GM12878 (cell line): ENCODE data around the gene PHC3. TPM values are rescaled to one million over a fixed set of nuclear protein-coding genes. Genes with fewer than 3 reads are reported as not detected.

Experiments used
- ATF2 ChIP-seq: IDR thresholded peaks from 2 replicates; pipeline ENCODE4 v1.6.1; 2012; ENCODE audit warnings: low read length, inconsistent platforms
- CBFB ChIP-seq: IDR thresholded peaks from 2 replicates; pipeline ENCODE4 v1.6.1; 2016; ENCODE audit warnings: antibody characterized with exemption, low read depth
- CEBPZ ChIP-seq: fragments of 150-350 bp; IDR thresholded peaks from 2 replicates; pipeline ENCODE4 v1.6.1; 2016; ENCODE audit warnings: low read depth, low read length
- CHD1 ChIP-seq: IDR thresholded peaks from 2 replicates; pipeline ENCODE4 v1.6.1; 2012; ENCODE audit warnings: low read depth, low read length, improper control_type of control experiment
- CTCF ChIP-seq, 3 experiments: IDR thresholded peaks in 2 of 3; conservative IDR thresholded peaks in 1 of 3; 2 replicates each; pipeline ENCODE4 v1.5.1; 2011; ENCODE audit warnings: low read depth in 3 of 3, low read length in 3 of 3, mild to moderate bottlenecking in 3 of 3, control low read depth in 2 of 3, moderate library complexity in 2 of 3, inconsistent platforms in 1 of 3, mixed read lengths in 1 of 3; ENCODE audit not compliant: control insufficient read depth in 2 of 3, insufficient read depth in 1 of 3; ENCODE audit errors: extremely low read depth in 1 of 3
- IKZF2 ChIP-seq, 2 experiments: fragments of 450-650 bp; IDR thresholded peaks; 2 replicates each; pipeline ENCODE4 v1.6.1; 2017; ENCODE audit warnings: mild to moderate bottlenecking in 2 of 2, moderate library complexity in 2 of 2
- KLF5 ChIP-seq: fragments of 450-650 bp; IDR thresholded peaks from 2 replicates; pipeline ENCODE4 v1.6.1; 2014; ENCODE audit warnings: mild to moderate bottlenecking; ENCODE audit not compliant: partially characterized antibody
- MEF2A ChIP-seq: IDR thresholded peaks from 2 replicates; pipeline ENCODE4 v1.6.1; 2011; ENCODE audit warnings: low read depth, mild to moderate bottlenecking, low read length, moderate library complexity; ENCODE audit not compliant: insufficient read depth
- MLLT1 ChIP-seq: fragments of 450-650 bp; IDR thresholded peaks from 2 replicates; pipeline ENCODE4 v1.6.1; 2016; ENCODE audit warnings: mild to moderate bottlenecking
- RB1 ChIP-seq: fragments of 450-650 bp; formaldehyde crosslinking; IDR thresholded peaks from 2 replicates; pipeline ENCODE4 v1.6.1; 2017; ENCODE audit warnings: mild to moderate bottlenecking, borderline replicate concordance
- USF1 ChIP-seq: IDR thresholded peaks from 2 replicates; pipeline ENCODE4 v1.6.1; 2011; ENCODE audit warnings: borderline replicate concordance, low read depth, mild to moderate bottlenecking, moderate library complexity, mixed read lengths, low read length; ENCODE audit not compliant: insufficient read depth; ENCODE audit errors: extremely low read length
- USF2 ChIP-seq: IDR thresholded peaks from 2 replicates; pipeline ENCODE4 v1.6.1; 2011; ENCODE audit warnings: low read depth, low read length, improper control_type of control experiment, borderline replicate concordance
- ZBTB40 ChIP-seq: fragments of 450-650 bp; IDR thresholded peaks from 2 replicates; pipeline ENCODE4 v1.6.1; 2016; ENCODE audit warnings: mild to moderate bottlenecking, moderate library complexity, borderline replicate concordance
- polyA plus RNA-seq, 11 experiments: library from polyadenylated mRNA; depleted of rRNA in 4 of 11; unstranded in 6 of 11; stranded (reverse) in 5 of 11; fragments of >200 nt; fragmentation: Nextera tagmentation in 4 of 11; fragmentation: Illumina TruSeq in 1 of 11; extraction: Ambion mirVana in 4 of 11; extraction: Trizol in 1 of 11; gene quantifications; 1 replicate in 1 of 11; 2 replicates in 10 of 11; pipeline versions ENCODE4 v1.2.1 to v1.2.3, GENCODE V29; 2011 to 2016; ENCODE audit warnings: inconsistent platforms in 2 of 11, missing spikeins in 2 of 11, low read depth in 1 of 11
- total RNA-seq, 4 experiments: library from RNA; depleted of rRNA in 3 of 4; stranded (reverse); fragments of >200 nt in 3 of 4; fragmentation: Illumina TruSeq in 1 of 4; extraction: Trizol in 1 of 4; gene quantifications; 2 replicates each; pipeline versions ENCODE4 v1.2.1 to v1.2.3, GENCODE V29; 2013 to 2021

The PHC3 gene
- total and polyA plus RNA-seq, 10 of the 15 experiments (the other 5 are each of a cell fraction or from before 2014, with no cell fraction given), result 3.3 to 62.3 (median 22.1) TPM

GRCh38 chr3:170056710-170057454, 124.7 kb downstream of the PHC3 start (continued):
- TF ChIP-seq KLF5 (no peak), MLLT1 (no peak), ZBTB40 (no peak), CBFB (peak; percentile 68; the same call in 1 of the 2 replicates), CTCF (IDR thresholded peaks at IDR 0.05 in 2 of 3, conservative IDR thresholded peaks at IDR 0.05 in 1 of 3; ENCODE audit: control insufficient read depth in 2 of 3, extremely low read depth in 1 of 3, insufficient read depth in 1 of 3, low read depth in 3 of 3, low read length in 3 of 3) (no peak), CEBPZ (no peak), USF2 (no peak), IKZF2 (IDR thresholded peaks at IDR 0.05) (0 out of 4 replicates have a peak, but pooled peaks of 1 of the 2 experiments have one; percentile 24), ATF2 (peak; percentile 97), CHD1 (no peak), MEF2A (peak; percentile 92), RB1 (no peak), USF1 (no peak)
